DMS79 (cell line): ENCODE data around the gene CACNA2D3.

ENCODE experiments used
- DNase-seq: peaks from one replicate; lab custom pipeline; 2025; lab: John Stamatoyannopoulos, UW

The CACNA2D3 gene

GRCh38 chr3:54171509-54171908, 49.2 kb downstream of the CACNA2D3 start:
- no peak for DNase-seq

- no peak for DNase-seq
Measured at GRCh38 chr3:54171951-54172350, 49.6 kb downstream of the CACNA2D3 start.

- DNase-seq = no peak
Measured at GRCh38 chr3:54173371-54173770, 51.0 kb downstream of the CACNA2D3 start.

DNA sequence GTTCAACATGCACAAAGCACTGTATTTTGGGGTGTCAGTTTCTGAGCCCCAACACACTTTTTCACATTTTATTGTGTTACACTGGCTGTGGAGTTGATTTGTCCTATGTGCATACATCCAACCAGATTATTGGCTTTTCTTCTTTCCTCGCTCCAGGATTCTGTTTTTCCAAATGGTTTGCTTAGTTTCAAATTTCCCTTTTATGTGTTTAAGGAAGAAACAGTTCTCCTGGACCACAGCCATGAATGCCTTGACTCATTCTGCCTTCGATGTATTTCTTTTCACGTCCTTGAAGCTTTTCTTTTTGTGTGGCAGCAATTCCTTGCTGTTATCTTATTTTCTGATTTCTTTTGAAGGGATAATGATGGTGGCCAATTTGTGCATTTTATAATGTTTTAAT, 53.8 kb downstream of the CACNA2D3 start:
- DNase-seq = peak; percentile 27

DNA sequence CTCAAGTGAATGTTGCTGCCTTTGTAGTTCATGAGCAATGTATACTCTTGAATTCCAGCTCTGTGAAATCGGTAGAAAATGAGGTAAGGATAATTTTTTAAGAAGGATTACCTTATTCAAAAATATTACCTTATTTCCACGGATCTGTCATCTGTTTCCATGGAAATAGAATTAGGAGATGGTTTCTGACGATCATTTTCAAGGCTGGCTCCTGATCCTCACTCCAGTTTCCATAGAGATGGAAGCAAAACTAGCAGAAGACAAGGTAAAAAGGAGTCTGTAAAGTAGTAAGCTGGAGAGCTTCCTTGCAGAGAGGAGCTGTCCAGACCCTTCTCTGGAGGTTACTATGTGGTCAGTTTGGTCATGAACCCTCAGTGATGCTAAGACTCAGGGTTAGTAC, 55.5 kb downstream of the CACNA2D3 start:
- no peak for DNase-seq

- no peak for DNase-seq
Measured at GRCh38 chr3:54178376-54178775, 56.0 kb downstream of the CACNA2D3 start.

GRCh38 chr3:54180921-54181320, 58.6 kb downstream of the CACNA2D3 start:
- DNase-seq = no peak

DNA sequence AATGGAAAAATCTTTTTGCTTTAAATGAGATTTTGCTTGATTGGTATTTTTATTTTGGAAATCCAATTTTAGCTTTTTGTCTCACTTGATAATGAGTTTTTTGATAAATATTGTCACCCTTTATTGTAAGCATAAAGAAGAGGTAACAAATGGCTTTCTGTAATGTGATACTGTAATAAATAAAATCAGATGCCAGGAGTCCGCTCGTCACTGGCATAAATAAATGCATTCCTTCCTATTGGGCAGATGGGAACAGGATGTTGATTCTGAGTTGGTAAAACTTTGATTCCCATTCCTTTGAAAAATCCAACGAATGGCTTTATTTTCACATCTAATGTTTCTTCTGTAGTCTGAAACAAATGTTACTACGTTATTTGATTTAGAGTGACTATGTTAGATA, 59.9 kb downstream of the CACNA2D3 start:
- DNase-seq = no peak

GRCh38 chr3:54185740-54186139, 63.4 kb downstream of the CACNA2D3 start:
- no peak for DNase-seq

DNA sequence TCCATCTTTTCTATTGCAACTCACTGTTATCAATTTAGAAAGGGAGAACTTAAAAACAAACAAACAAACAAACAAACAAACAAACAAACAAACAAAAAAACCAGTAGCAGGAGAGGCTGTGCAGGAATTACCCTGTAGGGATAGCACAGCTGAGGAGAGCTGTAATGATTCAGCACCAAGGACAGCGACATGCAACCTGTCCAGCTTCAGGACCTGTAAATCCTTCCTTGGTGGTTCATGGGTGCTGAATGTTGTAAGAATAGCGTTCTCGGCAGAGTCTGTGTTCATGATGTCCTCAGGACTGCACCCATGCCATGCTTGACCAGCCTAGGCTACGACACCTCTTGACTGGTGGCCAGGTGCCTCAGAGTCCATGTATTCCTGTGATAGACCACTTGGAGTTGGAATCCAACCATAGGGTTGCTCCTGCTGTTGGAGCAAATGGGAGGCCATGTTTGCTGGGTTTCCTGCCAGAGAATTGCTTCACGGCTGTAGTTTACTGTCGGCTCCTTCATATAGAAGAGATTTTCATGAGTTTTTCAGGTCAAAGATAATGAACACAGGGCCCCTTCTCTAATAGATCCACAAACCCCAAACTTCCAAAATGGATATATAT, 65.9 kb downstream of the CACNA2D3 start:
- DNase-seq = no peak

DNA sequence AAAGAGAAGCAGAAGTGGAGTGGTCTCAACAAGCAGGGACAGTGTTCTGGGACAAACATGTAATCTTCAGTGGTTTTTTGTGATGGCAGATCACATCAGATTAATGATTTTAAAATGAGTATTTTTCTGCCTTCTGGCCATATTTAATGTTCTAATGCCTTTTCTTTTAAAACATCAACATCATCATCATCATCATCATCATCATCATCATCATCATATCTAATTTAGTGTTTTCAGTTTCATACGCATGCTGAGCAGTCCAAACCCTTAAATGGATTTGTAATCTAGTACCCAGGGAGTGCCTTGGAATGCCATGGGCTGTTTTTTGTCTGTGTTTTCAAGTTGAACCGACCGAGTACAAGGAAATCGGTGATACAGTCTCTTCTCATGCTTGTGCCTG, 68.9 kb downstream of the CACNA2D3 start:
- DNase-seq = no peak

GRCh38 chr3:54192026-54192425, 69.7 kb downstream of the CACNA2D3 start:
- no peak for DNase-seq

DNA sequence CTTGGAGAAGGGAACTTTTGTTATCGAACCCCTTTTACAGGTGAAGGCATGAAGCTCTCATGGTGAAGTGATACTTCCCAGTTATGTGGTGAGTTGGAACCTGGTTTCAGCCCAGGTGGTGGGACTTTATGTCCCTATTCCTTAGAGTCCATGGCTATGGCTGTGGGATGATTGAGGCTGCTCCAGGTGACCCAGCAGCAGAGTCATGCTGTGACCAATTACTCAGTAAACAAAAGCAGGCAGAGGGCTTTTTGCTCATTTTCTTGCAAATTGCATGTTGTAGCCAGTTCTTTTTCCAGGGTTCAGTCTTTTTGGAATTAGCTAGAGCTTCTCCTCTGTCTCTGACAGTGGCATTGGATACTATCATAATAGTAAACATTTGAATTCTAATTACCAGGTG, 70.7 kb downstream of the CACNA2D3 start:
- no peak for DNase-seq

DNA sequence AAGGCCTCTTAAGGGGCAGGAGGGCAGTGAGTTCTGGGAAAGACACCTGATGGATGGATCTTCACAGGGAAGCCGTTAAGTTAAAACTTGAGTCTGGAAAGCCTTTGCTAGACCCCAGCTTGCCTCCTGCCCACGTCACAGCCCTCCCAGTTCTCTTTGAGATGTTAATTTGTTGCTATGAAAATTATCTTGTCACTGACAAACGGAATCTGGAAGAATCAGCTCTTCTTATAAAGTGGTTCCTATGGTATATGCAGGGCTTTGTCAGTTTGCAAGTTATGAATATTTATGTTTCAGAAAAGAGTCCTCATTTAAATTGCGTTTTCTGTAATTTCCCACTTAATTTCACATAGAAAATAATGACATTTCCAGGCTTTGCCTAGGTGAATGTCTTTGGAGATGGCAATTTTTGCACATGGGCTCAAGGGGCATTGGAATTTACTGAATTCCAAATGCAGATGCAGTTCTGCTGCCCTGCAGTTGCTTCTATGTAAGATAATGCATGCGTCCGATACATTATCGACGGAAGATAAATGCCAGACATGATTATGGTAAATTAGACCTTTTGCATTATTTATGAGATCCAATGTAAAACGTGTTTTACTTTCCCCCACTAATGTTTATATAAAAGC, 74.1 kb downstream of the CACNA2D3 start:
- DNase-seq = no peak

GRCh38 chr3:54197509-54197908, 75.2 kb downstream of the CACNA2D3 start:
- DNase-seq = no peak

- no peak for DNase-seq
Measured at GRCh38 chr3:54198556-54198955, 76.2 kb downstream of the CACNA2D3 start.

- no peak for DNase-seq
Measured at GRCh38 chr3:54202054-54202453, 79.7 kb downstream of the CACNA2D3 start.

DNA sequence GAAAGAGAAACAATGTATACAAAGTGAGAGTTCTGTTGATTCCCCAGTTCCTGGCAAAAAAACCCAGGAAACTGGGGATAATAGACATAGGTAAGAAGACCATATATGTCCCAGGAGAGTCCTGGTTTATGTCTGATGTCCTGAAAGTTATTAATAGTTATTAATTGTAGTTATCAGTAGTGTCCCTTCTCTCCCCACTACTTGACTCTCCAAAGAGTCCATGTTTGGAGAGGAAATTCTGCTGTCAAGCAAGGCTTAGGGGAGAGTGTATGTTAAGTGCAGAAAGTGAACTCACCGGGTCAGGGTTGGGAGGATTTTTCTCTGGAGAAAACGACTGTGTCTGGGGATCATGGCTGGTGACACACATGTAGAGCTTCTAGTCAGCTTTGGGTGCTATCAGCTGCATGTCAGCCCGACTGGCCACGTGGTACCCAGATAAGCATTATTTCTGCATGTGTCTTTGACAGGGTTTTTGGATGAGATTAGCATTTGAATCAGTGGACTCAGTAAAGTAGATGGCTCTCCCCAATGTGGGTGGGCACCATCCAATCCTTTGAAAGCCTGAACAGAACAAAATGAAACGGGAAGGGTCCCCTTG, 80.4 kb downstream of the CACNA2D3 start:
- no peak for DNase-seq

DNA sequence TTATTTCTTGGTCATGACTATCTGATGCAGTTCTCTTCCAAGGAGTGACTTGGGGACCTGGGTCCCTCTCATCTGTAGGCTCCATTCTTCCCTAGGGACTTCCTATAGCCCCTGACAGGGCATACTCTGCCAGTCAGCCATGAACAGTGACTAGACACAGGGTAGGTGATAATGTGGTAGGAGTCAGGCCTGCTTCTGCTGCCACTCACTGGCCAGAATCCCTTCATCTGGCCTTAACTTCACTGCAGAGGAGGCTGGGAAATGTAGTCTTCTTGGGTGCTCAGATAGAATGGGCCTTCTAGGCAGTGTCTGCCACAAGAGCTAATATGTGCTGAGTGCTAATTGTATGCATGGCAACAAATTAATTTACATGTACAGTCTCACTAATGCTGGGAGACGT, 84.5 kb downstream of the CACNA2D3 start:
- no peak for DNase-seq

DNA sequence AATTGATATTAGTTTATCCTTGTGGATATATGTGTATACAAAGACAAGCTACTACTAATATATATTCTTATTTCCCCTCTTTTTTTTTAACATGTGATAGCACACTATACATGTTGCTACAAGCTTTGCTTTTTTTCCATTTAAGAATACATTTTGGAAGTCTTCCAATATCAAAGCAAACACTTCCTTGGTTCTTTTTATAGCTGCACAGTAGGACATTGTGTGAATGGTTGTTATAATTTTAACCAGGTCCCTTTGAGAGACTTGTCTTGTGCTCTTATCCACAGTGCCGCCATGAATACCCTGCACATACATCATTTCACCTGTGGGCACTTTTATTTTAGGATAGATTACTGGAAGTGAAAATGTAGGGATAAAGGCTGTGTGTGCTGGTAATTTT, 88.7 kb downstream of the CACNA2D3 start:
- DNase-seq = peak; percentile 40

- no peak for DNase-seq
Measured at GRCh38 chr3:54212723-54213122, 90.4 kb downstream of the CACNA2D3 start.

GRCh38 chr3:54213907-54214306, 91.6 kb downstream of the CACNA2D3 start:
- no peak for DNase-seq

DNA sequence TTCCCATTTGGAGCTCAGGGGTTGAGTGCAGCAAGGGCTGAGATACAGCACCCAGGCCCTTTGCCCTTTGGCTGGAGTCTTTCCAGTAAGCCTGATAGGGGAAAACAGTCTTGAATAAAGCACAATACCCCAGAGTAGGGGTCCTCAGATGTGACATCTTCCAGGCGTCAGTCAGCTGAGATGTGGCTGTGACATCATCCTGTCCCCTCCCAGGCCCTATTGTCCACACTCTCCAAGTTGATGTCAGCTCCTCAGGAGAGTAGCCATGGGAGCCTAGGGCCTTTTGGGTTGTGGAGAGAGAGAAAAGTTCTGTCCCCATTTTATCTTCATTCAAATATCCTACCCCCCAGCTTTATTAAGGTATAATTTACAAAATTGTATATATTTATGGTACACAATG, 92.5 kb downstream of the CACNA2D3 start:
- DNase-seq = no peak

DNA sequence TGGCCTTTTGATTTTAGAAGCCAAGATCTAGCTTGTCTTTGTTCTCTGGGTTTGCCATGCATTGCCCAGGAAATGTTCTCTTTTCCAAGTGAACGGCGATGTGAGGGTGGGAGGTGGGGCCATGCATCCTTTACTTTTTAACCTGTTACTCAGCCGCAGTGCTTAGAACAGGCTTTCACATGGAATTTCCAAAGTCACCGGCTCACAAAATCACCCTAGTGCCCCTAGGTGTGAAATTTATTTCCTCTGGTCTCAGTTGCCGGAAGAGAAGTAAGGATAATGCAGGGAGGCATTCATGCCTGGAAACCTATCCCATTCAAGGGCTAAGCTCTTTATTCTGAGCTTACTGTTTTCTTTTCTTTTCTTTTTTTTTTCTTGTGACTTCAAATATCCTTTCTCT, 93.2 kb downstream of the CACNA2D3 start:
- no peak for DNase-seq
